ENCODE data around the gene INTS7. TPM values are rescaled to one million over a fixed set of nuclear protein-coding genes. Genes with fewer than 3 reads are reported as not detected.
"Not testable (repeated sequence)": the region's sequence is repeated elsewhere in the genome, so short reads cannot be mapped to it uniquely, and the experiment has no call there.

Gene INTS7
- total RNA-seq, 2 donors from 2014 or later, result 6.6 to 8.6 TPM

DNA sequence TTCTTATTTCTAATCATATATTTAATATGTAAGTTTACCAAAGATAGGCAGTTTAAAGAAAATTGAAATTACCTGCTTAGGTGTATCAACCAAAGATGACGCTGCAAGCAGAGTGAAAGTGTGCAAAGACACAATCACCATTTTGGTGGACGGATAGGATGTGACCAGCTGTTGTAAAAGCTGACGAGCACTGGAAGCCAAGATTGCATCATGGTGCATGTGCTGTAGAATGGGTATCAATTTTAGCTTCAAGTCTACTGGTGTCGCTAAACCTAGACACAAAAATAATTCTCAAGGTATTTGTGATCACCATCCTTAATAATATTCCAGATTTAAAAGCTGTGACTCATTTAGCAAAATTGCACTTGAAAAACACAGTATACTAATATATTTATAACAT is 28.2 kb downstream of the INTS7 start:
- Histone ChIP-seq H3K4me3 (no peak overlapping the region), H3K36me3 (replicated peaks in 1 of 2; ENCODE audit: insufficient read depth in 1 of 2, low read depth in 2 of 2) (peaks cover 0 to 6% of the 10 kb centered on the region in 2 donors), H3K4me1 (peaks cover 3% of the 10 kb centered on the region), H3K9me3 (no peaks in the 10 kb centered on the region), H3K27me3 (no peaks in the 10 kb centered on the region), H3K27ac (no peak overlapping the region)
- 84 to 95% methylated on average over 4 of the region's 4 CpGs for WGBS, 2 donors
- DNase-seq (no peak), ATAC-seq (no peak)
- TF ChIP-seq, protein P1, sequence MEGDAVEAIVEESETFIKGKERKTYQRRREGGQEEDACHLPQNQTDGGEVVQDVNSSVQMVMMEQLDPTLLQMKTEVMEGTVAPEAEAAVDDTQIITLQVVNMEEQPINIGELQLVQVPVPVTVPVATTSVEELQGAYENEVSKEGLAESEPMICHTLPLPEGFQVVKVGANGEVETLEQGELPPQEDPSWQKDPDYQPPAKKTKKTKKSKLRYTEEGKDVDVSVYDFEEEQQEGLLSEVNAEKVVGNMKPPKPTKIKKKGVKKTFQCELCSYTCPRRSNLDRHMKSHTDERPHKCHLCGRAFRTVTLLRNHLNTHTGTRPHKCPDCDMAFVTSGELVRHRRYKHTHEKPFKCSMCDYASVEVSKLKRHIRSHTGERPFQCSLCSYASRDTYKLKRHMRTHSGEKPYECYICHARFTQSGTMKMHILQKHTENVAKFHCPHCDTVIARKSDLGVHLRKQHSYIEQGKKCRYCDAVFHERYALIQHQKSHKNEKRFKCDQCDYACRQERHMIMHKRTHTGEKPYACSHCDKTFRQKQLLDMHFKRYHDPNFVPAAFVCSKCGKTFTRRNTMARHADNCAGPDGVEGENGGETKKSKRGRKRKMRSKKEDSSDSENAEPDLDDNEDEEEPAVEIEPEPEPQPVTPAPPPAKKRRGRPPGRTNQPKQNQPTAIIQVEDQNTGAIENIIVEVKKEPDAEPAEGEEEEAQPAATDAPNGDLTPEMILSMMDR (IDR thresholded peaks at IDR 0.05), result no peak
- no peak for TF ChIP-seq POLR2A (IDR thresholded peaks at IDR 0.05)
- intact Hi-C loops (cut with DNase I), result no loop called here

DNA sequence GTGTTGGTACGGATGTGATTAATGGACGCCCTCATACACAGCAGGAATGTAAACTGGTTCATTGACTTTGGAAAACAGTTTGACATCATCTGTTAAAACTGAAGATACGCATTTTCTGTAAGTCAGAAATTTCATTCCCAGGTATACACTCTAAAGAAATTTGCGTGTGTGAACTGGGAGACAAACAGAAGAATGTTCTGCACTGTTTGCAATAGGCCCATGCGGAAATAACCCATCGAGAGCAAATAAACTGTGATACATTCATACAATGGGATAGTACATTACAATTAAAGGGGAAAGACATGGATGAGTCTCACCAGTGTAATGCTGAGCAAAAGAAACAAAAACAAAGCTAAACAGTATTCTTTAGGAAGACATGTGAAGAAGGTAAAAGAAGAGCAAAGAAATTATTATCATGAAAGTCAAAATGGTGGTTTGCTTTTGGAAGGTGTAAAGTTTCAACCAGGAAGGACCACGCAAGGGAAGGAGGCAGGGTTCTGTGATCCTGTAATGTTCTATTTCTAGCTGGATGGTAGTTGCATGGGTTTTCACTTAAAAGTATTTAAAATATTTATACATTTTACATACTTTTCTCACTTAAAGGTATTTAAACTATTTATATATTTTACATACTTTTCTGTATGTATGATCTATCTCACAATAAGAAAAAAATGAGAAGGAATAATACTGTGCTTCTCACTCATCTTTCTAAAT is 30.3 kb downstream of the INTS7 start:
- no peaks in the 10 kb centered on the region for H3K4me1 ChIP-seq
- H3K36me3 ChIP-seq (replicated peaks in 1 of 2; ENCODE audit: insufficient read depth in 1 of 2, low read depth in 2 of 2), result peaks cover 0 to 6% of the 10 kb centered on the region in 2 donors
- TF ChIP-seq, protein P1 (IDR thresholded peaks at IDR 0.05), result no peak
- no peak for TF ChIP-seq POLR2A (IDR thresholded peaks at IDR 0.05)
- no peaks in the 10 kb centered on the region for H3K27me3 ChIP-seq
- WGBS, 2 donors, result 79 to 86% methylated on average over 7 of the region's 7 CpGs
- H3K27ac ChIP-seq, result no peak overlapping the region
- no peaks in the 10 kb centered on the region for H3K9me3 ChIP-seq
- intact Hi-C loops (cut with DNase I), result no loop called here
- no peak overlapping the region for H3K4me3 ChIP-seq
- DNase-seq (no peak), ATAC-seq (no peak)

DNA sequence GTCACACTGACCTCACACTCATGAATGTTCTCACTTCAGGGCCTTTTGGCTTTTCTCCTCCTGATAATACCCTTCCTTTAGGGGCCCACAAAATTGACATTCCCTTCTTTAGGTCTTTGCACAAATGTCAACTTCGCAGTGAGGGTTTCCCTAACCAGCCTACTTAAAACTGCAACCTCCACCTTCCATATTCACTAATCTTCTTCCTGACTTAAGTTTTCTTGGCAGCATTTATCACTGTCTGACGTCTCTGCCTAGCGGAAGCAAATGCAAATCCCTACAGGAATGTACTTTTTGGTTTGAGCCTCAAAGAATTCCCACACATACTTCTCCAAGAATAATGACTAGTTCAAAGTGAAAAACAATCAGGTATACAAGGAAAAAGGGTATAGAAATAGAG is 32.8 kb downstream of the INTS7 start:
- no peak for DNase-seq
- no peak for ATAC-seq
- peaks cover 0 to 4% of the 10 kb centered on the region in 2 donors for H3K36me3 ChIP-seq (replicated peaks in 1 of 2; ENCODE audit: insufficient read depth in 1 of 2, low read depth in 2 of 2)

DNA sequence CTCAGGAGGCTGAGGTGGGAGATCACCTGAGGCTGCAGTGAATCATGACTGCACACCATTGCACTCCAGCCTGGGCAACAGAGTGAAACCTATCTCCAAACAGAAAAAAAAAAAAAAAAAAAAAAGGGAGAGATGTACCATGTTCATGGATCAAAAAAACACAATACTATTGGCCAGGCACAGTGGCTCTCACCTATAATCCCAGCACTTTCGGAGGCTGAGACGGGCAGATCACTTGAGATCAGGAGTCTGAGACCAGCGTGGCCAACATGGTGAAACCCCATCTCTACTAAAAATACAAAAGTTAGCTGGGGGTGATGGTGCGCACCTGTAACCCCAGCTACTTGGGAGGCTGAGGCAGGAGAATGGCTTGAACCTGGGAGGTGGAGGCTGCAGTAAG is 37.9 kb downstream of the INTS7 start:
- H3K27ac ChIP-seq; H3K4me3 ChIP-seq; H3K36me3 ChIP-seq (replicated peaks in 1 of 2; ENCODE audit: insufficient read depth in 1 of 2, low read depth in 2 of 2); intact Hi-C loops (cut with DNase I); ATAC-seq; H3K27me3 ChIP-seq; H3K9me3 ChIP-seq; DNase-seq; H3K4me1 ChIP-seq: not testable (repeated sequence)
- 94 to 96% methylated on average over 4 of the region's 4 CpGs for WGBS, 2 donors

More for the DNA sequence above, 32.8 kb downstream of the INTS7 start:
- H3K4me1 ChIP-seq, result no peaks in the 10 kb centered on the region
- no peak overlapping the region for H3K27ac ChIP-seq
- TF ChIP-seq POLR2A (IDR thresholded peaks at IDR 0.05), result no peak
- TF ChIP-seq, protein P1 (IDR thresholded peaks at IDR 0.05), result no peak
- no peak overlapping the region for H3K4me3 ChIP-seq
- no peaks in the 10 kb centered on the region for H3K27me3 ChIP-seq
- H3K9me3 ChIP-seq, result no peaks in the 10 kb centered on the region
- intact Hi-C loops (cut with DNase I), result no loop called here
- whole genome bisulfite sequencing, 2 donors, result 85 to 95% methylated on average over 3 of the region's 3 CpGs

DNA sequence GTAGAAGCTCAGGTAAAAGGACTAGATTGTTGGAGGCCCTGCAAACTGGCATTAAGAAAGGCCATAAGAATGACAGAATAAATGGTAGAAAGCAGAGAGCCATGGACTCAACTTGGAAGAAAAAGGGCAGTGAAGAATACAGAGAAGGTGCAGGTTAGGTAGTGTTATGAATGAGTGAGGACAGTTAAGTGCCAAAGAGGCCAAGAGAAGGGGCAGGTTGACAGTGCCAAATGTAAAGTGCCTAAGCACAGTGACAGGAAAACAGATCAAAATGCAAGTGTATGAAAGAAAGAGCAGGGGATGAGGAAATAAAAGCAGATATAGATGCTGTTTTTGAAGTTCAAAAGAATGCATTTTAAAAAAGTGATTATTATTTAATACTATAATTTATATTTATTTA is 43.7 kb downstream of the INTS7 start:
- DNase-seq (no peak), ATAC-seq (no peak)
- peaks cover 0 to 3% of the 10 kb centered on the region in 2 donors for H3K36me3 ChIP-seq (replicated peaks in 1 of 2; ENCODE audit: insufficient read depth in 1 of 2, low read depth in 2 of 2)
- no peaks in the 10 kb centered on the region for H3K4me1 ChIP-seq
- H3K27me3 ChIP-seq, result no peaks in the 10 kb centered on the region
- no peak overlapping the region for H3K4me3 ChIP-seq
- no peak overlapping the region for H3K27ac ChIP-seq
- intact Hi-C loops (cut with DNase I), result no loop called here
- no peaks in the 10 kb centered on the region for H3K9me3 ChIP-seq
- no peak for TF ChIP-seq POLR2A (IDR thresholded peaks at IDR 0.05)
- TF ChIP-seq, protein P1 (IDR thresholded peaks at IDR 0.05), result no peak
